Measurements from ENCODE around the gene PLEKHA1. TPM values are rescaled to one million over a fixed set of nuclear protein-coding genes. Genes with fewer than 3 reads are reported as not detected.

Gene PLEKHA1
- total RNA-seq, 1 donor from 2014 or later, result 38.2 TPM

DNA sequence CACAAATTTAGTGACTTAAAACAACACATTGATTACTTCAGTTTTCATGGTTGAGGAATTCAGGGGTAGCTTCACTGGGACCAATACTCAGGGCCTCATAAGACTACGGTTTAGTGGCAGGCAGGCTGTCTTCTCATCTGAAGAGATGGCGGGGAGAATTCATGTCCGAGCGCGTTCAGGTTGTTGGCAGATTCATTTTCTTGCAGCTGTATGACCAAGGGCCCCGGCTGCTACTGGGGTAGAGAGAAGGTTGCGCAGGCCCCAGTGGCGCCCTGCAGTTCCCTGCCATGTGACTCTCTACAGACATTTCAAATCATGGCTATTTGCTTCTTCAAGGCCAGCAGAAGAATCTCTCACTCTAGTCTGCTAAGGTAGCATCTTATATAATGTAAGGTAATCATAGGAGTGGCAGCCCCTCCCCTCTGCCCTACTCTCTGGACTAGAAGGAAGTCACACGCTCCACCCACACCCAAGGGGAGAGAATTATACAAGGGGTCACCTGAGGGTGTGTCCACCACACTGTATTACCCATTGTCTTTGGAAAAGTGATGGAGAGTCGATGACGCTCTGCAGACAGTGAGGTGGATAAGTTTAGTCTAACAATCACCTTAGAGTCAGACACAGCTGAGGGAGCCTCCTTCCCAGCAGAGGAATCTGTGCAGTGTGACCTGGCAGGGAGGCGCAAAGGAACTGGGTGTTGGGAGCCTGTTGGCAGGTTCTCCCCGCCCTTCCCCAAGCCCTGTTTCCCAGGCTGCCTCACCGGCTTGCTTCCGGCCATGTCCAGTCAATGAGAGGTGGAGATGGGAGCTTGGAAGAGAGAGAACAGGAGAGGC is 35.7 kb upstream of the PLEKHA1 start:
- Mint-ChIP-seq H3K27ac (ENCODE audit: unreplicated experiment) (no peak overlapping the region), H3K4me3 (ENCODE audit: unreplicated experiment) (no peak overlapping the region), H3K4me1 (ENCODE audit: unreplicated experiment) (peaks cover 4% of the 10 kb centered on the region), H3K9me3 (ENCODE audit: unreplicated experiment) (no peaks in the 10 kb centered on the region), H3K27me3 (ENCODE audit: unreplicated experiment) (peaks cover 4% of the 10 kb centered on the region), H3K36me3 (ENCODE audit: low read depth, unreplicated experiment) (no peaks in the 10 kb centered on the region)
- no peak for DNase-seq (ENCODE audit: low spot score)
- TF ChIP-seq, protein P1, sequence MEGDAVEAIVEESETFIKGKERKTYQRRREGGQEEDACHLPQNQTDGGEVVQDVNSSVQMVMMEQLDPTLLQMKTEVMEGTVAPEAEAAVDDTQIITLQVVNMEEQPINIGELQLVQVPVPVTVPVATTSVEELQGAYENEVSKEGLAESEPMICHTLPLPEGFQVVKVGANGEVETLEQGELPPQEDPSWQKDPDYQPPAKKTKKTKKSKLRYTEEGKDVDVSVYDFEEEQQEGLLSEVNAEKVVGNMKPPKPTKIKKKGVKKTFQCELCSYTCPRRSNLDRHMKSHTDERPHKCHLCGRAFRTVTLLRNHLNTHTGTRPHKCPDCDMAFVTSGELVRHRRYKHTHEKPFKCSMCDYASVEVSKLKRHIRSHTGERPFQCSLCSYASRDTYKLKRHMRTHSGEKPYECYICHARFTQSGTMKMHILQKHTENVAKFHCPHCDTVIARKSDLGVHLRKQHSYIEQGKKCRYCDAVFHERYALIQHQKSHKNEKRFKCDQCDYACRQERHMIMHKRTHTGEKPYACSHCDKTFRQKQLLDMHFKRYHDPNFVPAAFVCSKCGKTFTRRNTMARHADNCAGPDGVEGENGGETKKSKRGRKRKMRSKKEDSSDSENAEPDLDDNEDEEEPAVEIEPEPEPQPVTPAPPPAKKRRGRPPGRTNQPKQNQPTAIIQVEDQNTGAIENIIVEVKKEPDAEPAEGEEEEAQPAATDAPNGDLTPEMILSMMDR (IDR thresholded peaks at IDR 0.05; ENCODE audit: unreplicated experiment), result no peak

DNA sequence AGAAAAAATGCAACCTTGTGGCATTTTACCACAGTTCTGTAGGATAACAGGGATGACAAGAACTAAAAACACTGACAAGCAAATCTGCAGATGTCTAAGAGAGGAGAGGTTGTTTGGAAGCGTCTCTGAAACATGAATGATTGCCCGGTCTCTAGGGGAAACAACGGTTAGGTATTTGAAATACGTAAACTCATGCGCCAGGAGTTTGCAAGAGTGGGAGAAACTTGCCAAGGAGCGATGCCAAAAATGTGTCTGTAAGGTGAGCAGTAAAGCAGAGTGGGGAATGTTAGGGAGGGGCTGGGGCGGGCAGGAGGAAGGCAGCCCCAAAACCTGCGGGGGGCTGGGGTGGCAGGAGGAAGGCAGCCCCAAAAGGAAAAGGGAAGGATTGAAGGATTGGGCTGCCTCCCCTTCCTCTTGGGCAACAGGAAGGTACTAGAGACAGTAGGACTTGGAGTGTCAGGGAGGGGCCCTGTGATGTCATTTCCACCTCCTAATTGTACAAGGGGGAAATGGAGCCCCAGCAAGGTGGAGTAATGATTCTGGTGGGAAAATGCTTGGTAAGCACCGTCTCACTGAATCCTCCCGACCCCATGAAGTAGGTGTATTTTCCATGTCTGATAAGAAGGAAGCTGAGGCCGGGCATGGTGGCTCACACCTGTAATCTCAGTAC is 33.2 kb upstream of the PLEKHA1 start:
- H3K4me3 Mint-ChIP-seq (ENCODE audit: unreplicated experiment), result no peak overlapping the region
- H3K27me3 Mint-ChIP-seq (ENCODE audit: unreplicated experiment), result peaks cover 4% of the 10 kb centered on the region
- H3K36me3 Mint-ChIP-seq (ENCODE audit: low read depth, unreplicated experiment), result peaks cover under 1% of the 10 kb centered on the region
- no peak for DNase-seq (ENCODE audit: low spot score)
- peaks cover under 1% of the 10 kb centered on the region for H3K9me3 Mint-ChIP-seq (ENCODE audit: unreplicated experiment)
- TF ChIP-seq, protein P1 (IDR thresholded peaks at IDR 0.05; ENCODE audit: unreplicated experiment), result no peak
- H3K4me1 Mint-ChIP-seq (ENCODE audit: unreplicated experiment), result peaks cover 4% of the 10 kb centered on the region
- H3K27ac Mint-ChIP-seq (ENCODE audit: unreplicated experiment), result peak overlapping the region; percentile 21

DNA sequence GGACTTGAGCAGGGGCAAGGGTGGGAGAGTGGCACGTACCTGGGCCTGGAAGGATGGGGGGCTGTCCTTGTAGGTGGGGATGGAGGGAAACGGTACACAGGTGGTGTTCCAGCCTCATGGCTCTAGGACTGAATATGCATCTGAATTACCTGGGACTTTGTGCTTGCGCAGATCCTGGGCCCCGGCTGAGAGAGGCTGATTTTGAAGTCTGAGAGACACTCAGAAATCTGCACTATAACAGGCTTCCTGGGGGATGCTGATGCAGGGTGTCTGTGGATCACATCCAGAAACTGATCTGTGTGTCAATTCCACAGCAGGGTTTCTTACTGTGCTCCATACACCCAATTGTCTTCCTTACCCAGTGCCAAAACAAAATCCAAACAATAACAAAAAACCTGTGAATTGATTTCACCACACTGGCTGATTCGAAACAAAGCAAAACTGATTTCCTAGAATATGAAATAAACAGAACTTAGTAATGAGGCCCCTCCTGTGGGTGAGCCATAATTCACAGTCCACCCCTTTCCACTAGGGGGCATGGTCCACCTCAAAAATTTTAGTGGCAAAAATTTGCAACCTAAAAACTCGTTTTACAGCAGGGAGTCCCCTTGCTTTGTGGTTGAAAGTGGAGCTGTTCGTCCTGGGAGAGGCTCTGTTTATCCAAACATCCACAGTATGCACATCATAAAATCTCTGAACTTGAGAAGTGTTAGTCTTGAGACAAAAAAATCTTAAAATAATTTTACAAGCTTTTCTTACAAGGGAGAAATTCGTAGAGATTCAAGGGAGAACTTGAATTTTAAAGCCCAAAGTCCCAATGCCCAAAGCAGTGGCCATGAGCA is 32.0 kb upstream of the PLEKHA1 start:
- Mint-ChIP-seq H3K4me1 (ENCODE audit: unreplicated experiment) (peaks cover 4% of the 10 kb centered on the region), H3K27ac (ENCODE audit: unreplicated experiment) (no peak overlapping the region), H3K27me3 (ENCODE audit: unreplicated experiment) (peaks cover 2% of the 10 kb centered on the region)

DNA sequence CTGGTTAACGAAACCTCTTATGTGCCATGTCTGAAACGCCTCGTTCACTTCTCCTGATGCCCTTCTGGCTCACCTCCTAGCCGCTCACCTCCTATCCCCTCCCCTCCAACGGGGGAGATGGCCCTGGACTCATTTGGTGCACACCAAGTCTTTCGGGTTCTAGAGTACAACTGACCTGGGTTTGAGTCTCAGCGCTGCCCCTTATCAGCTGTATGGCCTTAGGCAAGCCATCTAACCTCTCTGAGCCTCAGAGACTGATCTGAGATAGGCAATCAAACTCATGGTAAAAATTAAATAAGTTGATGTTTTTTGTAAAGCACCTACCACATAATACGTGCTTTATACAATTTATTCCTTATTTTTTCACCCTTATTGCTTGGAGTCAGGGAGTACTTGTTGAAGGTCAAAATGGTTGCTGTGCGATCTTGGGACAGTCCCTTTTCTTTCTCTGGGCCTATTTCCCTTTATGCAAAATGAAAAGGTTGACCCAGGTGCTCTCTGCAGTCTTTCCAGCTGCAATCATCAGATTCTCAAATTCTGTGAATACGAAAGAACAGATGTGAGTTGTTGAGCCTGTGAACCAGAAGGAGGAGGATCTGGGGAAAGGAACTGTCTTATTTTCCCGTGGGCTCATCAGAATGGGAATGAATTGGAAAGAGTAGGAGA is 31.2 kb upstream of the PLEKHA1 start:
- TF ChIP-seq, protein P1 (IDR thresholded peaks at IDR 0.05; ENCODE audit: unreplicated experiment), result no peak
- H3K9me3 Mint-ChIP-seq (ENCODE audit: unreplicated experiment), result peaks cover 4% of the 10 kb centered on the region
- peaks cover 2% of the 10 kb centered on the region for H3K27me3 Mint-ChIP-seq (ENCODE audit: unreplicated experiment)
- H3K4me1 Mint-ChIP-seq (ENCODE audit: unreplicated experiment), result peaks cover 4% of the 10 kb centered on the region
- no peak for DNase-seq (ENCODE audit: low spot score)
- peaks cover 4% of the 10 kb centered on the region for H3K36me3 Mint-ChIP-seq (ENCODE audit: low read depth, unreplicated experiment)
- H3K4me3 Mint-ChIP-seq (ENCODE audit: unreplicated experiment), result no peak overlapping the region
- no peak overlapping the region for H3K27ac Mint-ChIP-seq (ENCODE audit: unreplicated experiment)

More for the DNA sequence above, 32.0 kb upstream of the PLEKHA1 start:
- peak; percentile 44 for DNase-seq (ENCODE audit: low spot score)
- no peak overlapping the region for H3K4me3 Mint-ChIP-seq (ENCODE audit: unreplicated experiment)
- H3K9me3 Mint-ChIP-seq (ENCODE audit: unreplicated experiment), result peaks cover 4% of the 10 kb centered on the region
- peaks cover 4% of the 10 kb centered on the region for H3K36me3 Mint-ChIP-seq (ENCODE audit: low read depth, unreplicated experiment)
- TF ChIP-seq, protein P1 (IDR thresholded peaks at IDR 0.05; ENCODE audit: unreplicated experiment), result peak; percentile 78

All from endothelial cell (in vitro differentiated cells).